Liver (tissue), 3 donors: ENCODE data around the gene LRRC7.

Source experiments
- FOXA1 ChIP-seq: IDR thresholded peaks from 2 replicates; pipeline ENCODE4 v1.6.1; 2016; ENCODE audit warnings: antibody characterized with exemption
- GABPA ChIP-seq, 2 donors: IDR thresholded peaks in 1 of 2; conservative IDR thresholded peaks in 1 of 2; 2 replicates each; pipeline ENCODE4 v1.6.1; 2016; ENCODE audit warnings: antibody characterized with exemption in 2 of 2, mild to moderate bottlenecking in 1 of 2, moderate library complexity in 1 of 2
- JUND ChIP-seq, 2 donors: IDR thresholded peaks; 2 replicates each; pipeline ENCODE4 v1.6.1; 2016; ENCODE audit warnings: antibody characterized with exemption in 2 of 2
- TF ChIP-seq, protein P1 (sequence below): fragments of 150-350 bp; IDR thresholded peaks from 2 replicates; pipeline ENCODE4 v1.5.1; 2017; ENCODE audit warnings: improper control_type of control experiment, low read depth, low read length; ENCODE audit not compliant: missing input control
- TF ChIP-seq, protein P2 (sequence below): IDR thresholded peaks from 2 replicates; pipeline ENCODE4 v1.6.1; 2016; ENCODE audit warnings: antibody characterized with exemption
- TF ChIP-seq, protein P3 (sequence below): IDR thresholded peaks from 2 replicates; pipeline ENCODE4 v1.6.1; 2016; ENCODE audit warnings: antibody characterized with exemption, mild to moderate bottlenecking
- donor health status: healthy.
- donor health status: healthy.

DNA sequence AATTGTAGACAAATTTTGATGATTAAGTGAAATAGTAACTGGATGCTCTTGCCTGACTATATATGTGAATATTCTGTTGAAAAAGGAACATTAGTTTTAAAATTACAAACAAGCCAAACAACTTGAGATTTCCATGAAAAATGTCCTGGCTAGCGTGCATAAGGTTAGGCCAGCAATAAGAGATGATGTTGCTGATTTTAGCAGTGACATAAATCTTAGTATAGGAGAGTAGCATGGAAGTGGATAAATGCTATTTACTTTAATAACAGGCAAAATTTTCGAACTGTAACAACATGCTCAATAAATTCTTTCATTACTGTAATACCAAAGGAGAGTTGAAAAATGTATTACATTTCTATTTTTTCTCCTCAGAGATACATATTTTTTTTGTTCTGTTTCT, 266.6 kb downstream of the LRRC7 start:
- TF ChIP-seq, protein P1, sequence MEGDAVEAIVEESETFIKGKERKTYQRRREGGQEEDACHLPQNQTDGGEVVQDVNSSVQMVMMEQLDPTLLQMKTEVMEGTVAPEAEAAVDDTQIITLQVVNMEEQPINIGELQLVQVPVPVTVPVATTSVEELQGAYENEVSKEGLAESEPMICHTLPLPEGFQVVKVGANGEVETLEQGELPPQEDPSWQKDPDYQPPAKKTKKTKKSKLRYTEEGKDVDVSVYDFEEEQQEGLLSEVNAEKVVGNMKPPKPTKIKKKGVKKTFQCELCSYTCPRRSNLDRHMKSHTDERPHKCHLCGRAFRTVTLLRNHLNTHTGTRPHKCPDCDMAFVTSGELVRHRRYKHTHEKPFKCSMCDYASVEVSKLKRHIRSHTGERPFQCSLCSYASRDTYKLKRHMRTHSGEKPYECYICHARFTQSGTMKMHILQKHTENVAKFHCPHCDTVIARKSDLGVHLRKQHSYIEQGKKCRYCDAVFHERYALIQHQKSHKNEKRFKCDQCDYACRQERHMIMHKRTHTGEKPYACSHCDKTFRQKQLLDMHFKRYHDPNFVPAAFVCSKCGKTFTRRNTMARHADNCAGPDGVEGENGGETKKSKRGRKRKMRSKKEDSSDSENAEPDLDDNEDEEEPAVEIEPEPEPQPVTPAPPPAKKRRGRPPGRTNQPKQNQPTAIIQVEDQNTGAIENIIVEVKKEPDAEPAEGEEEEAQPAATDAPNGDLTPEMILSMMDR, result no peak
- TF ChIP-seq, protein P2, sequence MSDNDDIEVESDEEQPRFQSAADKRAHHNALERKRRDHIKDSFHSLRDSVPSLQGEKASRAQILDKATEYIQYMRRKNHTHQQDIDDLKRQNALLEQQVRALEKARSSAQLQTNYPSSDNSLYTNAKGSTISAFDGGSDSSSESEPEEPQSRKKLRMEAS, result no peak
- no peak for TF ChIP-seq GABPA (IDR thresholded peaks at IDR 0.05 in 1 of 2, conservative IDR thresholded peaks at IDR 0.05 in 1 of 2)
- TF ChIP-seq, protein P3, sequence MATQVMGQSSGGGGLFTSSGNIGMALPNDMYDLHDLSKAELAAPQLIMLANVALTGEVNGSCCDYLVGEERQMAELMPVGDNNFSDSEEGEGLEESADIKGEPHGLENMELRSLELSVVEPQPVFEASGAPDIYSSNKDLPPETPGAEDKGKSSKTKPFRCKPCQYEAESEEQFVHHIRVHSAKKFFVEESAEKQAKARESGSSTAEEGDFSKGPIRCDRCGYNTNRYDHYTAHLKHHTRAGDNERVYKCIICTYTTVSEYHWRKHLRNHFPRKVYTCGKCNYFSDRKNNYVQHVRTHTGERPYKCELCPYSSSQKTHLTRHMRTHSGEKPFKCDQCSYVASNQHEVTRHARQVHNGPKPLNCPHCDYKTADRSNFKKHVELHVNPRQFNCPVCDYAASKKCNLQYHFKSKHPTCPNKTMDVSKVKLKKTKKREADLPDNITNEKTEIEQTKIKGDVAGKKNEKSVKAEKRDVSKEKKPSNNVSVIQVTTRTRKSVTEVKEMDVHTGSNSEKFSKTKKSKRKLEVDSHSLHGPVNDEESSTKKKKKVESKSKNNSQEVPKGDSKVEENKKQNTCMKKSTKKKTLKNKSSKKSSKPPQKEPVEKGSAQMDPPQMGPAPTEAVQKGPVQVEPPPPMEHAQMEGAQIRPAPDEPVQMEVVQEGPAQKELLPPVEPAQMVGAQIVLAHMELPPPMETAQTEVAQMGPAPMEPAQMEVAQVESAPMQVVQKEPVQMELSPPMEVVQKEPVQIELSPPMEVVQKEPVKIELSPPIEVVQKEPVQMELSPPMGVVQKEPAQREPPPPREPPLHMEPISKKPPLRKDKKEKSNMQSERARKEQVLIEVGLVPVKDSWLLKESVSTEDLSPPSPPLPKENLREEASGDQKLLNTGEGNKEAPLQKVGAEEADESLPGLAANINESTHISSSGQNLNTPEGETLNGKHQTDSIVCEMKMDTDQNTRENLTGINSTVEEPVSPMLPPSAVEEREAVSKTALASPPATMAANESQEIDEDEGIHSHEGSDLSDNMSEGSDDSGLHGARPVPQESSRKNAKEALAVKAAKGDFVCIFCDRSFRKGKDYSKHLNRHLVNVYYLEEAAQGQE, result no peak
- no peak for TF ChIP-seq JUND (IDR thresholded peaks at IDR 0.05)
- no peak for TF ChIP-seq FOXA1
